ENCODE data around the gene RUVBL2.

The RUVBL2 gene

GRCh38 chr19:48993175-48994034 is at the start of gene RUVBL2, which contains the start of gene GYS1:
RUVBL2 (plus strand) TSS chr19:48993887; CDS start chr19:48993912, 25 bp downstream.
GYS1 (minus strand) TSS chr19:48993309; CDS start chr19:48993112, 197 bp downstream.
- DNase-seq: peak; percentile 100

GRCh38 chr19:48945415-48945814 is 48.3 kb upstream of the RUVBL2 start:
- DNase-seq: no peak

- no peak for DNase-seq
These were observed 47.9 kb upstream of the RUVBL2 start for GRCh38 chr19:48945817-48946216.

GRCh38 chr19:48946463-48947257 is 47.0 kb upstream of the RUVBL2 start:
- DNase-seq: no peak

GRCh38 chr19:48947258-48947542 is 46.5 kb upstream of the RUVBL2 start:
- DNase-seq: no peak

- no peak for DNase-seq
These were observed 43.5 kb upstream of the RUVBL2 start for GRCh38 chr19:48950159-48950558.

- no peak for DNase-seq
These were observed 42.7 kb upstream of the RUVBL2 start for GRCh38 chr19:48950830-48951519.

- DNase-seq: peak; percentile 38
These were observed 40.5 kb upstream of the RUVBL2 start for GRCh38 chr19:48953141-48953540.

GRCh38 chr19:48953990-48954594 is 39.6 kb upstream of the RUVBL2 start:
- DNase-seq: no peak

GRCh38 chr19:48954595-48955307 is 38.9 kb upstream of the RUVBL2 start, which contains the start of gene BAX:
BAX (plus strand) TSS chr19:48954875; CDS start chr19:48954929, 54 bp downstream.
- DNase-seq: peak; percentile 92

GRCh38 chr19:48955308-48955958 is 38.3 kb upstream of the RUVBL2 start:
- DNase-seq: no peak

- DNase-seq: no peak
These were observed 35.7 kb upstream of the RUVBL2 start for GRCh38 chr19:48958006-48958405.

- DNase-seq: peak; percentile 50
These were observed 34.1 kb upstream of the RUVBL2 start for GRCh38 chr19:48959341-48960239.

GRCh38 chr19:48961051-48961649 is 32.5 kb upstream of the RUVBL2 start:
- peak; percentile 33 for DNase-seq

GRCh38 chr19:48961673-48962028 is 32.0 kb upstream of the RUVBL2 start:
- no peak for DNase-seq

- DNase-seq: peak; percentile 77
These were observed 31.4 kb upstream of the RUVBL2 start for GRCh38 chr19:48962029-48962848.

- DNase-seq: no peak
These were observed 30.9 kb upstream of the RUVBL2 start for GRCh38 chr19:48962849-48963165.

GRCh38 chr19:48963371-48964204 is 30.1 kb upstream of the RUVBL2 start:
- peak; percentile 72 for DNase-seq

Measured in suppressor macrophage treated with lipopolysaccharide for 4 hours (primary cell).